AG04449 (cell line): ENCODE measurements around the gene PLXNA3.

ENCODE experiments used
- CTCF ChIA-PET: fragments of 350-600 bp; formaldehyde crosslinking; extraction: SDS; loops from one replicate; lab custom pipeline; 2021; ENCODE audit warnings: antibody characterized with exemption; lab: Yijun Ruan, JAX
- POLR2A ChIA-PET: fragments of 400-600, 350-600 bp; formaldehyde crosslinking; extraction: SDS; loops from one replicate; lab custom pipeline; 2020; ENCODE audit warnings: antibody characterized with exemption, inconsistent platforms; lab: Yijun Ruan, JAX
- DNase-seq: peaks from one replicate; pipeline ENCODE4 v3.0.0-alpha.2; 2010; ENCODE audit warnings: low read depth, low spot score
- H3K4me3 ChIP-seq: 2 replicates; pipeline ENCODE4 v1.5.1; 2011; ENCODE audit warnings: low read depth, mild to moderate bottlenecking, control low read depth, low read length
- TF ChIP-seq, protein P1 (sequence below): IDR thresholded peaks from one replicate; pipeline ENCODE4 v1.5.1; 2011; ENCODE audit warnings: mild to moderate bottlenecking, moderate library complexity, low read length, control low read depth, inconsistent platforms; ENCODE audit not compliant: insufficient read depth; ENCODE audit errors: missing control alignments

The PLXNA3 gene

DNA sequence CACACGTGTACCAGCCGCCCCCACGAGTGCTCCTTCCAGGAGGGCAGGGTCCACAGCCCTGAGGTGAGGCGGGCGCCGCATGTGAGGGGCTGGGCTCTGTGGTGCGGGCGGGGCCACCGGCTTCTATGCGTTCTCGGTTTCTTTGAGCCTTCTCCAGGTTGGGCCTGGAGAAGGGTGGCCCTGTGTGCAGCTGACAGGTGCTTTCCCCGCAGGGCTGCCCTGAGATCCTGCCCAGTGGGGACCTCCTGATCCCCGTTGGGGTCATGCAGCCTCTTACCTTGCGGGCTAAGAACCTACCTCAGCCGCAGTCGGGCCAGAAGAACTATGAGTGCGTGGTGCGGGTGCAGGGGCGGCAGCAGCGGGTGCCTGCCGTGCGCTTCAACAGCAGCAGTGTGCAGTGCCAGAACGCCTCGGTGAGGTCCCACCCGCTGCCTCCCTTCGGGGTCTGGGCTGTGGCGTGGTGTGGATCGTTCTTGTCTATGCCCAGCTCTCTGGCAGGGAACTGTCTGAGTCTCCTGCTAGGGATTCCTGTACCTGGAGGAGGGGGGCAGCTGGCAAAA lies 6.8 kb downstream of the PLXNA3 start:
- ChIA-PET POLR2A (no interaction called here), CTCF (no interaction called here)
- no peak for DNase-seq
- TF ChIP-seq, protein P1, sequence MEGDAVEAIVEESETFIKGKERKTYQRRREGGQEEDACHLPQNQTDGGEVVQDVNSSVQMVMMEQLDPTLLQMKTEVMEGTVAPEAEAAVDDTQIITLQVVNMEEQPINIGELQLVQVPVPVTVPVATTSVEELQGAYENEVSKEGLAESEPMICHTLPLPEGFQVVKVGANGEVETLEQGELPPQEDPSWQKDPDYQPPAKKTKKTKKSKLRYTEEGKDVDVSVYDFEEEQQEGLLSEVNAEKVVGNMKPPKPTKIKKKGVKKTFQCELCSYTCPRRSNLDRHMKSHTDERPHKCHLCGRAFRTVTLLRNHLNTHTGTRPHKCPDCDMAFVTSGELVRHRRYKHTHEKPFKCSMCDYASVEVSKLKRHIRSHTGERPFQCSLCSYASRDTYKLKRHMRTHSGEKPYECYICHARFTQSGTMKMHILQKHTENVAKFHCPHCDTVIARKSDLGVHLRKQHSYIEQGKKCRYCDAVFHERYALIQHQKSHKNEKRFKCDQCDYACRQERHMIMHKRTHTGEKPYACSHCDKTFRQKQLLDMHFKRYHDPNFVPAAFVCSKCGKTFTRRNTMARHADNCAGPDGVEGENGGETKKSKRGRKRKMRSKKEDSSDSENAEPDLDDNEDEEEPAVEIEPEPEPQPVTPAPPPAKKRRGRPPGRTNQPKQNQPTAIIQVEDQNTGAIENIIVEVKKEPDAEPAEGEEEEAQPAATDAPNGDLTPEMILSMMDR, result no peak
- H3K4me3 ChIP-seq, result no peak overlapping the region

DNA sequence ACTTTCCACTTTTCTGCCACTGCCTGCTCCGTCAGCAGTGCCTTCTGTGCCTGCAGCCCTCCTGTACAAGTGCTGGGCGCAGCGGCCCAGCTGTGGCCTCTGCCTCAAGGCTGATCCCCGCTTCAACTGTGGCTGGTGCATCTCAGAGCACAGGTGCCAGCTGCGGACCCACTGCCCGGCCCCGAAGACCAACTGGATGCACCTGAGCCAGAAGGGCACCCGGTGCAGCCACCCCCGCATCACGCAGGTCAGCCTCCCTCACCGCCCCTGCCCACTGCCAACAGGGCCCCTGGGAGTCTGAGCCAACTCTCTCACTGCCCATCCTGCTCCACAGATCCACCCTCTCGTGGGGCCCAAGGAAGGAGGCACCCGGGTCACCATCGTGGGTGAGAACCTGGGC lies 7.5 kb downstream of the PLXNA3 start:
- H3K4me3 ChIP-seq, result no peak overlapping the region
- no peak for DNase-seq
- POLR2A ChIA-PET, result no interaction called here
- TF ChIP-seq, protein P1, result no peak
- CTCF ChIA-PET, result no interaction called here

DNA sequence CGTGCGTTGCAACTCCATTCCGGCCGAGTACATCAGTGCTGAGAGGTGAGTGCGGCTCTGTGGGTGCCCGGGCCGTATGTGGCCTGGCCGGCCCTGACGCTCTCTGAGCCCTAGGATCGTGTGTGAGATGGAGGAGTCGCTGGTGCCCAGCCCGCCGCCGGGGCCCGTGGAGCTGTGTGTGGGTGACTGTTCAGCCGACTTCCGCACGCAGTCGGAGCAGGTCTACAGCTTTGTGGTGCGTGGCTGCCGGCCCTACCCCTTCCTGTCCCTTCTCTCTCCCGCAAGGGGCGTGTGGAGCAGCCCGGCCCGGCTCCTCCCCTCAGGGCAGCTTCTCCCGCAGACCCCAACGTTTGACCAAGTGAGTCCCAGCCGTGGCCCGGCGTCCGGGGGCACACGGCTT lies 8.0 kb downstream of the PLXNA3 start:
- no peak overlapping the region for H3K4me3 ChIP-seq
- TF ChIP-seq, protein P1, result no peak
- POLR2A ChIA-PET, result interaction anchor here (0.9 kb wide), 1 partner anchor 13 kb away, joined by 4 read pairs; the partner anchor contains the start of gene LAGE3
- CTCF ChIA-PET, result interaction anchor here (1.3 kb wide), 1 partner anchor 11 kb away, joined by 3 read pairs; no protein-coding TSS in a partner anchor
- no peak for DNase-seq

- POLR2A ChIA-PET, result no interaction called here
- no peak overlapping the region for H3K4me3 ChIP-seq
- TF ChIP-seq, protein P1, result no peak
- CTCF ChIA-PET, result interaction anchor here (1.3 kb wide), 1 partner anchor 11 kb away, joined by 3 read pairs; no protein-coding TSS in a partner anchor
- DNase-seq, result no peak
These were observed 8.8 kb downstream of the PLXNA3 start for GRCh38 chrX:154466907-154467306.

- POLR2A ChIA-PET, result interaction anchor here (1.4 kb wide), 1 partner anchor 8 kb away, joined by 8 read pairs; no protein-coding TSS in a partner anchor
- DNase-seq, result no peak
- TF ChIP-seq, protein P1, result no peak
- H3K4me3 ChIP-seq, result no peak overlapping the region
- CTCF ChIA-PET, result interaction anchor here (1.3 kb wide), 1 partner anchor 10 kb away, joined by 3 read pairs; no protein-coding TSS in a partner anchor
These were observed 9.5 kb downstream of the PLXNA3 start for GRCh38 chrX:154467556-154467955.

- TF ChIP-seq, protein P1, result no peak
- POLR2A ChIA-PET, result interaction anchor here (1.4 kb wide), 1 partner anchor 9 kb away, joined by 8 read pairs; no protein-coding TSS in a partner anchor
- no peak for DNase-seq
- H3K4me3 ChIP-seq, result no peak overlapping the region
- CTCF ChIA-PET, result no interaction called here
These were observed 10.1 kb downstream of the PLXNA3 start for GRCh38 chrX:154468217-154468616.
